Measurements from ENCODE around the gene C19orf81.

Gene C19orf81

DNA sequence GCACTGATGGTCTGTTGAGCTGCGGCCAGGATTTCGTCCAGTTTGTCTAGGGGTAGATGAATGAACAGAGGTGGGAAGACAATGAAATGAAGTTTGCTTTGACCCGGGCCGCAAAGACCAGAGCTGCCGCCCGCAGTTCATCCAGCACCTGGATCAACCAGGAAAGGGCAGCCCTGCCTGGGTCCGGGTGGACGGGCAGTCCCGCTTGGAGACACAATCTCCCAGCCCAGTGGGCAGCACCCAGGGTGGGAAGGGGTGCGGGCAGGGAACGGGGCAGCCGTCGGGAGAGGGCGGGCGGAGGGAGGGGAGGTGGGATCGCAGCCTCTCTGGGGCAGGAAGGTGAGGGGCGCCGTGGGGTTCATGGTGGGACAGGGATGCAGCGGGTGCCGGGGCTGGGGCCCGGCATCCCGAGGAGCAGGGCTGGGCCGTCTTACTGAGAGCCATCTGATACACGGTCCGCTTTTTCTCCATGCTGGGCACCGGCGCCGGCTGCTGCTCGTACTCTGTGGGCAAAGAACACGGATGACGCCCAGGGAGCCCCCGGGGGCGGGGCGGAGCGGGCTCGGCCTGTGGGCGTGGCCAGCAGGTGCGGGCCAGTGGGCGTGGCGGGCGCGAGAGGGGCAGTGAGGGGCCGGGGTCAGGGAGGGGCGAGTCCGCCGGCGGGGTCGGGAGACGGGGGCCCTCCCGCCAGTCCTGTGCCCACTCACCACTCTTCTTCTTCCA, 37.2 kb downstream of the C19orf81 start:
- no peak for DNase-seq (ENCODE audit: low read depth)

DNA sequence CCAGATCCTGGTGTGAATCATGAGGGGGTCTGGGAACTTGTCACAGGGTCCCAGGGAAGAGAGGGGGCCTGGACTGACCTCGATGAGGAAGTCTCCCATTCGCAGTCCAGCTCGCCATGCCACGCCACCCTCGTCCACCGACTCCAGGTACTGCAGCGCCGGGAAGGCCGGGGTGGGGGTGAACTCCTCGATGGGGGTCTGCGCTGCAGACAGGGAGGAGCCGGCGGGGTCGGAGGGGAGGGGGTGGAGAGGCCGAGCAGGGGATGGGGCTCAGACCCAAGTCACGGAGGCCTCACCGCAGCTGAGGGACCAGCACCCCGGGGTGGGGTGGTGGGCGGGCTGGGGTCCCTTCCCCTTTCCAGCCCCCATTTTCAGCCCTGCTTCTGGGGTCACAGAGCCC, 39.5 kb downstream of the C19orf81 start:
- DNase-seq (ENCODE audit: low read depth) = no peak

DNA sequence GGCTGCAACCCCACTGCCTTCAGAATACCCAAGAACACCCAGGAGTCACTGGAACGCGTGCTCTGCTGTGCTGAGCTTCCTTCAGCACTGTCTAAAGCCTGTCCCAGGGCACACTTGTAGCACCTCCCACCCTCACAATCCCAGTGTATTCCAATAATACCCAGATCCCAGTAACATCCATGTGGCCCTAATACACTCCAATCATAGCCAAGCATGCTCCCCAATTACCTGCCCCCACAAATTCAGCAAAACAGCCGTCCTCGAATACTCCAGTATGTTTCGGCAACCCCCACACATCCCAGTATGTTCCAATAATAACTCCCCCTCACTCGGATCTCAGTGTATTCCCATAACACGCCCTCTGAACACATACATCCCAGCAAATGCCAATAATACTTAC, 41.2 kb downstream of the C19orf81 start:
- DNase-seq (ENCODE audit: low read depth) = no peak

DNA sequence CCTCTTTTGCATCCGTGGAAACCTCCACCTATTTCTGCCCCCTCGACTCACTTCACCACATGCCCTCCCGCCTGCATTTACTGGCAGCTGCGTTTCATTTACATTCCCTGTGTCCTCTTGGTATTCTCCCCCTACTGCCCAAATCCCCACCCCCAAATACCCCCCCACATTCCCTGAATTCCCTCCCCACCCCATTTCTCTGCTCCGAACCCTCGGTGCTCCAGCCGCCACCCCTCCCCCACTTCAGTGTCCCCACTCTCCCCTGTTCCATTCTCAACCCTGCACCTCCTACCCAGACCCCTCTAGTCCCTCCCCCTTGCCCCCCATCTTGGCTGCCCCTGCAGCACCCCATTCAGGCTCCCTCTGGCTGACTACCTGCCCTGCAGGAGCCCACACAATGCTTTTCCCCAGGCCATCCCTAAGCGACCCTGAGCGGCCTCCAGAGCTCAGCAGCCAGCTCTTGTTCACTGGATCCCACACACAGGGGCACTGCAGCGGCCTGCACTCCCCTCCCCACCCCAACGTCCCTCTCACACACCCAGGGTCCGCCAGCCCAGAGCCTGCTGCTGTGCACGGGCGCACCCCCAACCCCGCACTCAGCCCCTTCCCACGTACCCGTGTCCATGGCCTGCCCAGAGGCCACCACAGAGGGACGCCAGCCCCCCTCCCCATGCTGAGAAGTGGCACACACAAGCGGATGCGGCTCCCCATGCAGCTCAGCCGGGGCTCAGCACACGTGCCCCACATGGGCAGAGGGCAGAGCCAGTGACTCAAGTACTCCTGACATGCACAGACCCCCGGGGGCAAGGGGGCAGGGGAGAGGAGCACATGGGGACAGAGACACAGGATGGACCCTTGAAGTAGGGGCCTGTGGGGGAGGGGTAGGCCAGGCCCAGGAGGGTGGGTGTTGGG, 44.1 kb downstream of the C19orf81 start:
- no peak for DNase-seq (ENCODE audit: low read depth)

DNA sequence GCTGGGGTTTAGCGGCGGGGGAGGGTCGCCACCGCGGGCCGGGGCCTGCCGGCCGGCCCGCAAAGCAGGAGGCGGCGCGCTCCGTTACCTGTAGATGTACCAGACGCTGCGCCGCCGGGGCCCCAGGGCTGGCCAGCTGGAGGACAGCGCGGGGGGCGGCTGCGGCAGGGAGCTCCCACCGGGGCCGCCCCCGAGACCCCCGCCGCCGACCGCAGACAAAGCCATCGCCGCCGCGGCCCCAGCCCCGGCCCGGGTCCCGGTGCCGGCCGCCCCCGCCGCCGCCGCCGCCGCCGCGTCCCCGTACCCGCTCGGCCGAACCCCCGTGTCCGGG, 45.5 kb downstream of the C19orf81 start:
- no peak for DNase-seq (ENCODE audit: low read depth)

DNA sequence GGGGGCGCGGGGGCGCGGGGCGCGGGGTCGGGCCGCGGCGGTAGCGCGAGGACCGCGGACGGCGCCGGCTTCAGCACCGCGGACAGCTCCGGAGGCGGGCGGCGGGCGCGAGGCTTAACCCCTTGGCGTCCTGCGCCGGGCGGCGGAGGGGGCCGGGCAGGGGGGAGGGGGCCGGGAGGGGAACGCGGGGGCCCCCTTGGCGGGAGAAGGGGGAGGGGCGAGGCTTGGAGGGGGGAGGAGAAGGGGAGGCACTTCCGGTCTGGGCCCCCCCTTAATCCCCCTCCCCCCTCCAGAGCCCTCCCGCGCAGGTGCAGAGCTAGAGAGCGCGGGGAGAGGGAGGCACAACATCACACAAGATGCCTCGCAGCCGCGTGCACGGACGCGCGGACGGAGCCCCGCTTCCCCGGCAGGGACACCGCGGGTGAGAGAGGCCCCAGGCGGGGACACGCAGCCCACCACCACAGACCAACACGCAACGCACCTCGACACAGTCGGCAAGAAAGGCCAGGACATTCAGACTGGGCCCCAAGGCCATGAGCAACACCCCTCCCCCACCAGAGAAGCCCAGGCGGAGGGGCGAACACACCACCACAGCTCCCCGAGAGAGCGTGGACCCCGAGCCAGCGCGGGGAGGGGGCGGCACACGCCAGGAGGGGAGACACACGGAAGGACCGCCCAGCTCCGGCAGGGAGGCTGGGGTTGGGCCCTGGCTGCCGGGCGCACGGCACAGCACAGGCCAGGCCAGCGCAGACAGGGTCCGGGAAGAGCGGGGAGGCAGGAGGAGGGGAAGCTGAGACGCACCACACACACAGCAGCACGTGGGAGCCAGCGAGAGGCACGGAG, 46.2 kb downstream of the C19orf81 start:
- DNase-seq (ENCODE audit: low read depth) = no peak

DNA sequence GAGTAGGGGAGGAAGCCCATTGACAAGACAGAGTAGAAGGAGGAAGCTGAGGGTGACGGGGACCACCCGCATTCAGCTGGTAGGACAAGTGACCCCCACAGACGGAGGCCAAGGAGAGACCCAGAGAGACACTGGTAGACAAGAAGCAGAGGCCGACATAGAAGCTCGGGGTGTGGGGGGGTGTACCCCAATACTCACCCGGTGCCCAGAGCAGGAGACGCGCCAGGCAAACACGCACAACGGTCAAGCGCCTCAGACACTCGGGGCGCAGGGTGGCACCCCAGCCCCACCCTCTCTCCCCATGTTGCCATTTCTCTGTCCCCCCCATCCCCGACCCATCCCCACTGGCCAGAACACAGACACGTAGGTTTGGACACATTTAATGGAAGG, 46.8 kb downstream of the C19orf81 start:
- DNase-seq (ENCODE audit: low read depth) = no peak

DNA sequence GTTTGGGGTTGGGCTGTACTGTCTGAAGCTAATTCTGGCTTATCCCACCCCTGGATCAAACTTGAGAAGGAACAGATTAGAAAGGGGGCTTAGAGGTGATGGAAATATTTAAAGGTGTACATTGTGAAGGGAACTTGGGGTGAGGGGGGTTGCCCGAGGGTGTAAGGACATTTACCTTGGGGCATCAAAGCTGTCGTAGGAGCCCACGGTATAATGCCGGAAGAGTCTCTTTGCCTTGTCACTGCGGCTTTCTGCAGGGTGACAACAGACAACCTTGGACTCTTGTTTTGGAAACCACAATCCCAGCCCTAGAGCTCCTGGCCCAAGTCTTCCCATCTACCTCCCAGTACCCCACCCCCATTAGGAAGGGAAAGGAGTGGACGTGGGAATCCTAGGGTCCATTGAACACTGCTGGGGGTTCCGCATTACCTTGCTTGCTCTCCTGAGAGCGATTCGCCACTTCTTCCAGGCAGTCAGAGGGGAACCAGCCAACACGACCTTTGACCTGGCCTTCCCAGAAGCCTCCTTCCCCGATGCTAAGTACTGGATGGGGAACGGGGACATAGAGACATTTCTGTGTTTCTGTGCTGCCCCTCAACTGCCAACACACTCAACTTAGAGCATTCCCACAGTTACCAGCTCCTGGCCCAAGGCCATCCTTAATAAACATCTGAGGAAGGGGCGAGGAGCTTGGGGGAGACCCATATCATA, 48.3 kb downstream of the C19orf81 start:
- DNase-seq (ENCODE audit: low read depth) = no peak

DNA sequence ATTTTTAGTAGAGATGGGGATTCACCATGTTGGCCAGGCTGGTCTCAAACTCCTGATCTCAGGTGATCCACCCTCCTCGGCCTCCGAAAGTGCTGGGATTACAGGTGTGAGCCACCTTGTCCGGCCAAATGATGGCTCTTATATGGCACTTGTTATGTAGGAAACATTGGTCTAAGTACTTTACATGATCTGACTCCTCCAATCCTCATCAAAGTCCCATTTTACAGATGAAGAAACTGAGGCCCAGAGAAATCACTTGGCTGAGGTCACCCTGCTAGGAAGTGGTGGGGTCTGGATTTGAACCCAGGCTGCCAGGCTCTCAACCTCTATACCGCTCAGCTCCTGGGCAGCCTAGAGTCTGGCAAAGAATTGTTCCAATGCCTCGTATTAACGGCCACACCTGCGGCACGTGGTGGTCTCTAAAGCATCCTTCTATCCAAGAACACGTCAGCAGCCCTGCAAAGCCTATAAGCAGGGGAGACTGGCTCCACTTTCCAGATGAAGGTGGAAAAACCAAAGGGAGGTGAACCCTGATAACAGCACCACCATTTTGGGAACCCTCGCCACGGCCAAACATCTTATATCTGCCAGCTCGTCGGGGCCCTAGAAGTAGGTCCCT, 52.2 kb downstream of the C19orf81 start:
- no peak for DNase-seq (ENCODE audit: low read depth)

DNA sequence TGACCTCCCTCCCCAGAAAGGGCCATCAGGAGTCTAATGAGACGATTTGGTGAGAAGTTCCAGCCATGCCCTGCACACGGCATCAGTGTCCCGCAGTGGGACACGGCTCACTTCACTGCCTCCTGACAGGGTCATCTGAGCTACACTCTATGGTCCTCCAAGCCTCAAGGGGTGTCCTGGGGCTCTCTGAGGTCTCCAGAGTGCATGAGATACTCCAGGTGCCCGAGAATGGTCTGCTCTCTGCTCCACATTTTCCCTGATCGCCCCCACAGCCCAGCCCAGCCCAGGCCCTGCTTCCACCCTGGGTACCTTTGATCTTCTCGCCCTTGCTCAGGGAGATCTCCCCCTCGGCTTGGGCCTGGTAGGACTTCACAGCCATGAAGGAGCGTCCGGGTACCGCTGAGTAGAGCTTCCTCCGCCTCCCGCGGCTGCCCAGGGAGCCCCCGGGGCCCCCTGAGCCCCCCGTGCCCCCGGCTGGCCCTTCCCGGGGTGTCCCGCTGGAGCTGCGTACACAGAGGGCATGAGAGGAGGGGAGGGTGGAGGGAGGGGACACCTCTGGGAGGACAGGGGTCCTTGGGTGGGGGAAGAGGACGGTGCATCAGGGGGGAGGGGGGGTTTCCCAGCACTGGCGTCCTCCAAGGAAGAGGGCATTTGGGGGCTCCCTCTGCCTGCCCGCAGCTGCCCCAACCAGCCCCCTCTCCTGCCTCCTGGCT, 53.1 kb downstream of the C19orf81 start:
- DNase-seq (ENCODE audit: low read depth) = no peak

DNA sequence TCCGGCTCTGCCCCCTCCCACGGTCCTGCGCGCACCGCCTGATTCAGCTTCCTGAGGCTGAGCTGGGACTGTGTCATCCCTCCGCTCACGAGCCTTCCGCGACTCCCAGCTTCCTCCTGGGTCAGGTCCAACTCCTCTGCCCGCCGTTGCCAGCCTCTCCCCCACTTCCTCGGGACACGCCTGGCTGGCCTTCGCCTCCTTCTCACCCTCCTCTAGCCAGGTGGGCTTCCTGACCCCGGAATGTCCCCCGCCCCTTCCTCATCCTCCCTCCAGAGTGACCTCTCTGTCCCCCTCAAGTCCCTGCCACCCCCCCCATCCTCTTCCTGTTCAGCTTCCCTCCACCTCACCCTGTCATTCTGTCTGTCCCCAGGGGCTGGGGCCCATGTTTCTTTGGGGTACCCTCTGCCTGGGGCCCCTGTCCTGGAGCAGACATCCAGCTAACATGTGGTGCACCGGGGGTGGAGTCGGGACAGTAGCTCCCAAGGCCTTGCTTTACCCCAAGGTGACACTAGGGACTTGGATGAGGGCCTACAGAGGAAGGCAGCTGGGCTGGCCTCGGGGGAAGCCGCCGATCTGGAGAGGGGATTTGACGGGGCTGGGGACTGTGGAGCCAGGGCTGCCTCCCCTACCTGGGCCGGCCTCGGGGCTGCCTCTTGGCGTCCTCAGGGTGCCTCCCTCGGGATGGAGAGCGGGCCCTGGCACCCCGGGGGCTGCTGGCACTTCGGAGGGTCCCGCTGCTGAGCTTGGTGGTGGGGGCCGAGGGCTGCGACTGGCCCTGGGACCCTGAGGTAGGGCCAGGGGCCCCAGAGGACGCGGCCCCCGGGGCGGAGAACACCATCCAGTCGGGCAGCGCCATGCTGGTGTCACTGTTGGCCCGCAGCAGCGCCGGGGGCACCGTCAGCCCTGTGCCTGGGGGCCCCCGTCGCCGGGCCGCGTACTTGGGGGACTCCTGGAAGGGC, 53.9 kb downstream of the C19orf81 start:
- DNase-seq (ENCODE audit: low read depth) = no peak

DNA sequence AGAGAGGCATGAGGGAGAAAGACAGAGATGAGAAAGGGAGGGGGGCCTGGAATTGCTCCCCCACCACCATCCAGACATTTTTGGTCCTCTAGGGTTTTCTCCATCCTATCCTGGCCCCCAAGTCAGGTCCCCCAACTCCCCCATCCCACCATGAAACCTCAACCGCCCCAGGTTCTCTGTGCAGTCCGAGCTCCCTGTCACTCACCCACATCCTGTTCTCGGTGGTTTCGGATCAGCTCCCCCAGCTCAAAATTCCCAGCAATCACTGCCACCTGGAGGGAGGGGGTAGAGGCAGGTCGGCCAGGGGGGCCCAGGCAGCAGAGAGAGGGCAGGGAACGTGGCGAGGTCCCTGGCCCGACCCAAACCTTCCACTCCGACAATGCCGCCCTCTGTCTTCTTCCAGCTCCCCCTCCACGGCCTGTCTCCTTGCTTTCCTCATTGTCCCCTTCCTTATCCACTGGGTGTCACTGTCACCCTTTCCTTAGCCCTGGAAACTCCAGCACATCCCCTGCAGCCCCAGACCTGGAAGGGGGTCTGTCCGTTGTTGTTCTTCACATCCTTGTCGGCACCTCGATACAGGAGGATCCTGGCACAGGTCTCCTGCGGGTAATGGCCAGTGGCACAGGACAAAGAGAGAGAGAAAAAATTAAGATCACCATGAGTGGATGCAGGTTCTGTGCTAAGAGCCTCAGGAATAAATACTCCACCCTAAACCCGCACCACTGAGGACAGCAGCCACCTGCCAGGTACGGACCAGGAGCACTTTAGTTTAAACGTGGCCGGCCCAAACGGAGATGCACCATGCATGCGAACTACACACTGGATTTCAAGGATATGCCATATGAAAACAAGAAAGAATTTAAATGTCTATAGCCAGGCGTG, 54.9 kb downstream of the C19orf81 start:
- no peak for DNase-seq (ENCODE audit: low read depth)

DNA sequence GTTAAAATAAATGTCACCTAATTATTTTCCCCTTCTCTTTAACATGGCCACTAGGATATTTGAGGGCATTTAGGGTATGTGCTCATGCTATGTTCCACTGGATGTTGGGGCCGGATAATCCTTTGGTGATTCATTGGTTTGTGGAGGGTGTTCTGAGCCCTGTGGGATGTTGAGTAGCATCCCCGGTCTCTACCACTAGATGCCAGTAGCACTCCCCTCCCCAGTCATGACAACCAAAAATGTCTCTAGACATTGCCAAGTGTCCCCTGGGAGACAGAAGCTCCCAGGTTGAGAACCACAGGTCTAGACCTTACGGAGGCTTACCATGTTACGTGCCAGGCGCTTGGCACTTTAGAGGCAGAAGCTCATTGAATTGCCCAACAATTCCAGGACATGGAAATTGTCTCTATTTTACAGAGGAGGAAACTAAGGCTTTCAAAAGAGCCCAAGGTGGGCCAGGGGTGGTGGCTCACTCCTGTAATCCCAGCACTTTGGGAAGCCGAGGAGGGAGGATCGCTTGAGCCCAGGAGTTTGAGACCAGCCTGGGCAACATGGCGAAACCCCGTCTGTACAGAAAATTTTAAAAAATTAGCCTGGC, 56.3 kb downstream of the C19orf81 start:
- peak; percentile 79 for DNase-seq (ENCODE audit: low read depth)

DNA sequence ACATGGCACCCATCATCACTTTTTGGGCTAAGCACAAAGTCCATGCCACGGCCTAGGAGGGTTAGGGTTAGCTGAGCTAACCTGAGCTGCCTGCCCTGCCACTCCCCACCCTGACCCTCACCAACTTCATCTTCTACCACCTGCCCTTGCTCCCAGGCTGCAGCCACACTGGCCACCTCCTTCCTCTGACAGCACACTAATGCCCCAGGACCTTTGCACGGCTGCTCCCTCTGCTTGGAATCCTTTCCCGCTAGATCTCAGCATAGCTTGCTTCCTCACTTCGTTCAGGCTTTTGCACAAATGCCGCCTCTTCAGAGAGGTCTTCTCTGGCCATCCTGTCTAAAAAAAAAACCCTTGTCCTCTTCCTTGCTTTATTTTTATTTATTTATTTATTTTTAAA, 57.1 kb downstream of the C19orf81 start:
- DNase-seq (ENCODE audit: low read depth) = no peak

DNA sequence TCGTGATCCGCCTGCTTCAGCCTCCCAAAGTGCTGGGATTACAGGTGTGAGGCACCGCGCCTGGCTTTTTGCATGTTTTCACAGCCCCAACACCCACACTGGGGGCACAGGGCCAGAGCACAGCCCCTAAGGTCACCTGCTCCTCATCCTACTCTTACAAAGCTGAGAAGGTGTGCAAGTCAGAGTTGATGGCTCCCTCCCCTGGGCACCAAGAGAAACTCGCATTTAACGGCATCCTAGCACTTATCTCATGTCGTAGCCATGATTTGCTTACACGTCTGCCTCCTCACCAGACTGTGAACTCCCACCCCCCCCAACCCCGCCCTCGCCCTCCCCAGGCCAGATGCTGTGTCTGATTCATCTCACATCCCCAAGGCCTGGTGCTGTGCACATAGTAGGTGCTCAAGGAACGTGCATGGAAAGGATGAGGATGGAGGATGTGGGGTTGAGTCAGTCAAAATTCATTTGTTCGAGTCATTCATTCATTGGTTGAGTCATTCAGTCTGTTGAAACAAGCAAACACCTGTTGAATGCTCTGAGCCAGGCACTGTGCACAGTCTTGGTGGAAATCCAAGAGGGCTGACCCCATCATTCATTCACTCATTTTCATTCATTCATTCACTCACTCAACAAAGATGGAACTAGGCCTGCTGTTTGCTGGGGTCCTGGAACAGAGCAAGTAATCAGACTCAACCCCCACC, 59.1 kb downstream of the C19orf81 start:
- no peak for DNase-seq (ENCODE audit: low read depth)
